GM21367 (cell line): ENCODE data around the gene ZNF740.

ENCODE experiments used
- ATAC-seq: cut with Tn5 transposase; IDR thresholded peaks from one replicate; pipeline ENCODE4 v1.9.1; 2021; ENCODE audit not compliant: unreplicated experiment

Gene ZNF740

GRCh38 chr12:53225635-53226424 is 45.3 kb downstream of the ZNF740 start:
- ATAC-seq = no peak

- no peak for ATAC-seq
Measured at GRCh38 chr12:53226815-53227214, 46.3 kb downstream of the ZNF740 start.

- ATAC-seq = no peak
Measured at GRCh38 chr12:53227341-53227740, 46.8 kb downstream of the ZNF740 start.

GRCh38 chr12:53227836-53228235 is 47.3 kb downstream of the ZNF740 start:
- ATAC-seq = no peak

- ATAC-seq = no peak
Measured at GRCh38 chr12:53229454-53229853, 48.9 kb downstream of the ZNF740 start.

- no peak for ATAC-seq
Measured at GRCh38 chr12:53230108-53230845, 49.8 kb downstream of the ZNF740 start.

- ATAC-seq = no peak
Measured at GRCh38 chr12:53231671-53231920, 51.1 kb downstream of the ZNF740 start.

GRCh38 chr12:53231921-53232645 is 51.6 kb downstream of the ZNF740 start, which contains the start of gene RARG:
TSS of gene RARG (minus strand) at chr12:53232209. CDS start at chr12:53227545, 4,664 bp downstream.
- no peak for ATAC-seq

- no peak for ATAC-seq
Measured at GRCh38 chr12:53232646-53233461, 52.3 kb downstream of the ZNF740 start.

- no peak for ATAC-seq
Measured at GRCh38 chr12:53233671-53234121, 53.2 kb downstream of the ZNF740 start.

- ATAC-seq = no peak
Measured at GRCh38 chr12:53234271-53234914, 53.9 kb downstream of the ZNF740 start.

GRCh38 chr12:53235164-53235563 is 54.6 kb downstream of the ZNF740 start:
- ATAC-seq = no peak

- ATAC-seq = no peak
Measured at GRCh38 chr12:53235742-53236442, 55.4 kb downstream of the ZNF740 start.

GRCh38 chr12:53236443-53237111 is 56.1 kb downstream of the ZNF740 start:
- ATAC-seq = no peak

GRCh38 chr12:53239643-53240258 is 59.2 kb downstream of the ZNF740 start:
- ATAC-seq = no peak

- ATAC-seq = no peak
Measured at GRCh38 chr12:53241623-53242412, 61.3 kb downstream of the ZNF740 start.

- no peak for ATAC-seq
Measured at GRCh38 chr12:53244337-53244736, 63.8 kb downstream of the ZNF740 start.
